Measurements from ENCODE around the gene RNF34. TPM values are rescaled to one million over a fixed set of nuclear protein-coding genes. Genes with fewer than 3 reads are reported as not detected.

RNF34 gene, protein sequence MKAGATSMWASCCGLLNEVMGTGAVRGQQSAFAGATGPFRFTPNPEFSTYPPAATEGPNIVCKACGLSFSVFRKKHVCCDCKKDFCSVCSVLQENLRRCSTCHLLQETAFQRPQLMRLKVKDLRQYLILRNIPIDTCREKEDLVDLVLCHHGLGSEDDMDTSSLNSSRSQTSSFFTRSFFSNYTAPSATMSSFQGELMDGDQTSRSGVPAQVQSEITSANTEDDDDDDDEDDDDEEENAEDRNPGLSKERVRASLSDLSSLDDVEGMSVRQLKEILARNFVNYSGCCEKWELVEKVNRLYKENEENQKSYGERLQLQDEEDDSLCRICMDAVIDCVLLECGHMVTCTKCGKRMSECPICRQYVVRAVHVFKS
- 10 to 100 TPM; 83.5 to 90.2 TPM for total RNA-seq

DNA sequence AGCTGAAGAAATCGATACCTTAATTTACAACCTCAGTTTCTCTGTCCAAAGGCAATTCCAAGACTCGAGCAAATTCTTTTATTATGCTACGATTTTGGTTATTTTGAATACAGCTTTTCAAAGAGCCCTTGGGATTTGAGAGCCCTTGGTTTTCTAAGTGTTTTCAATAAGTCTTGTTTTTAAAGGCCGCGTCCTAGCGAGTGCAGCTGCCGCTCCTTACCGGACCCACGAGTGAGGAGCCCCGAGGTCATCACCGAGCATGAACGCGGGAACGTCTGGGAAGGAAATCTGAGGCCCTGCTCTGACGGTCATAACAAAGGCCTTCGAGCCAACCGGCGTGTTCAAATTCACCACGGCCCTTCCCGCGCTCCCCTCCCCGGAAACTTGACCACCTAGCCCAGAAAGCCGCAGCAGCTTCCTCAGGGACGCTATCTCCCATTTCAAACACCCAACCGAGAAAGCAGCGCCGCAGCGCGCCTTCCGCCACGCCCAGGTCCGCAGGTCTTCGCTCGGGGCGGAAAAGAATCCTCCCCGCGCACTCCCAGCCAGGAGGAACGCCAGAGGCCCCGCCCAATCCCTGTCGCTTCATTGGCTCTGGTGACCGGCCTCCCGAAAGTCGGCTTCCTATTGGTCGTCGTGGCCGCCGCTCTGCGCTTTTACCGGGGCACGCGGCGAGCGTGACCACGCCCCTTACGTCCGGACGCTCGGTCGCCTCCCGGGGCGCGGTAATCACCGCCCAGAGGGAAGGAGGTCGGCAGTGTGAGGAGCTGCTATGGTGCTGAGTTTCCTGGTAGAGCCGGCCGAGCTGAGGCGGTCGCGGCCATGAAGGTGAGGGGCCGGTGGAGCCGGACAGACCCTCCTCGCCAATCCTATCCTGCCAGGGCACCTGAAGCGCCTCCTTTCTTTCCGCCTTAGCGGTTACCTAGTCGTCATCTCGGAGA lies at the start of gene RNF34:
TSS of gene RNF34 (plus strand) at position 728 of the 941 bp plus-strand sequence. CDS start at position 823, 95 bp downstream.
- peaks cover 22% of the 10 kb centered on the region for H3K36me3 Mint-ChIP-seq (ENCODE audit: low read depth)
- H3K9me3 Mint-ChIP-seq = no peaks in the 10 kb centered on the region
- ChIA-PET POLR2A (interaction anchor here (0.7 to 1.8 kb wide), 3 partner anchors 8 to 313 kb away, joined by 3 to 9 read pairs (median 3); partner anchors contain the start of gene TMEM120B), CTCF (interaction anchor here (0.8 to 1.0 kb wide), 2 partner anchors 48 to 52 kb away, joined by 3 to 4 read pairs; partner anchors contain the start of gene ANAPC5)
- peaks cover 37% of the 10 kb centered on the region for H3K4me1 Mint-ChIP-seq
- no peaks in the 10 kb centered on the region for H3K27me3 Mint-ChIP-seq
- DNase-seq = peak; percentile 99
- H3K4me3 Mint-ChIP-seq = peak within 1 kb of the TSS; percentile 91
- H3K27ac Mint-ChIP-seq = peak within 1 kb of the TSS; percentile 96

DNA sequence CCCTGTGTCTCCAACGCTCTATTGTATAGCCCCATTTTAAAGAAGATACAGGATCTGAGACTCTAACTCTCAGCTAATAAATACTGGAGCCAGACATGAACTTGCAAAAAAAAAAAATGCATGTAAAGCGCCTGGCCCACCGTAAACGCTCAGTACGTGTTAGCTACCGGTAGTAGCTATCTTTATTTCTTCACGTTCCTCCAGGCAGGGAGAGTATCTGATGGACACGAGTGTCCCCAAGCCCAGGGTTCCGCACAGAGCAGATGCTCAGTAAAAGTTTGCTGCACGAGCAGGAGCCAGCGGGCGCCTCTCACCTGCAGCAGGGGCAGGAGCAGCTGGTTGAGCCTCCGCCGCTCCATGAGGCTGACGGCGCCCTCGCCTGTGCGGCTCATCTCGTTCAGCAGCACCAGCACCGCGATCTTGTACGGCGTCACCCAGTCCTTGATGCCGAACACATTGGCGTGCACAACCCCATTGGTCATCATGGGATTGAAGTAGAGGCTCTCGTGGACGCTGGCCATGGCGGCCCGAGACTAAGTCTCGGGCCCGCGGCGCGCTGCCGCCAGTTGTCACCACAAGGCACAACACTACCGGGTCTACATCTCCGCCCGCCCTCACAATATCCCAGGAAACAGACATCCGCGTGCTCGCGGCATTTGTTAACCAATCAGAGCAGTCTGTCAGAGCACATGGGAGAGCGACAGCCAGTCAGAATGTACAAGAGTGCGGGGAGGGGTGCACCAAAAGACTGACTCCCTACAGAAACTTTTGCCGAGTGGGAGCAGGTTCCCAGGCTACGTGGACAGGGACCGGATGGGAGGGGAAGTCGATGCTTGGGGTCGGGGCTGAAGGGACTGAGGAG lies 47.9 kb upstream of the RNF34 start, which contains the start of gene ANAPC5:
TSS of gene ANAPC5 (minus strand) at position 592 of the 862 bp plus-strand sequence. CDS start at position 521, 71 bp downstream.
- Mint-ChIP-seq H3K4me1 (peaks cover 30% of the 10 kb centered on the region), H3K36me3 (ENCODE audit: low read depth) (peaks cover 8% of the 10 kb centered on the region), H3K27ac (peak within 1 kb of the TSS; percentile 97), H3K9me3 (no peaks in the 10 kb centered on the region), H3K27me3 (no peaks in the 10 kb centered on the region), H3K4me3 (peak within 1 kb of the TSS; percentile 90)
- peak; percentile 96 for DNase-seq
- ChIA-PET CTCF (interaction anchor here (0.6 to 1.6 kb wide), 11 partner anchors 13 to 660 kb away, joined by 3 to 6 read pairs (median 4); partner anchors contain the start of gene RNF34), POLR2A (interaction anchor here (0.6 to 1.2 kb wide), 6 partner anchors 44 to 823 kb away, joined by 3 to 5 read pairs (median 3); partner anchors contain the start of gene COQ5)

DNA sequence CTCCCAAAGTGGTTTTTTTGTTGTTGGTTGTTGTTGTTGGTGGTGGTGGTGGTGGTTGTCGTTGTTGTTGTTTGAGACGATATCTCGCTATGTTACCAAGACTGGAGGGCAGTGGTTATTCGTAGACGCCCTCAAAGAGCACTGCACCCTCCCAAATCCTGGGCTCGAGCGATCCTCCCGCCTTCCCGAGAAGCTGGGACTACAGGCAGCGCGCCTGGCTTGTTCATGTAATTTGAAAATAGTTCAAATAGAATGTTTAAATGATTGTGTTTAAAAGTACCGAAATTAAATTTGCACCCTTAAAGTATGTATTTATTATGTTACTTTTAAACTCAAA lies 47.3 kb upstream of the RNF34 start:
- DNase-seq = no peak
- Mint-ChIP-seq H3K27me3 (no peaks in the 10 kb centered on the region), H3K4me1 (peaks cover 30% of the 10 kb centered on the region), H3K9me3 (no peaks in the 10 kb centered on the region), H3K27ac (peak overlapping the region; percentile 97), H3K36me3 (ENCODE audit: low read depth) (peaks cover 7% of the 10 kb centered on the region), H3K4me3 (peak overlapping the region; percentile 90)
- ChIA-PET POLR2A (no interaction called here), CTCF (interaction anchor here (1.1 to 1.6 kb wide), 2 partner anchors 47 to 330 kb away, joined by 3 to 4 read pairs; partner anchors contain the start of gene RNF34)

DNA sequence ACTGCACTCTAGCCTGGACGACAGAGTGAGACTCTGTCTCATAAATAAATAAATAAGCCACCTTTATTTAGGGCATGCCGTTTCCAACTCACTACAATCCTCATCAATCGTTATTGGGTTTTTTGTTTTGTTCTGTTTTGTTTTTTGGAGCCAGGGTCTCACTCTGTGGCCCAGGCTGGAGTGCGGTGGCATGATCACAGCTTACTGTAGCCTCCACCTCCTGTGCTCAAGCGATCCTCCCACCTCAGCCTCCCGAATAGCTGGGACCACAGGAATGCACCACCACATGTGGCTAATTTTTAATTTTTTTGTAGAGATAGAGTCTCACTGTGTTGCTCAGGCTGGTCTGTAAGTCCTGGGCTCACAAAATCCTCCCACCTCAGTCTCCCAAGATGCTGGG lies 44.1 kb upstream of the RNF34 start:
- no peaks in the 10 kb centered on the region for H3K27me3 Mint-ChIP-seq
- no peak overlapping the region for H3K4me3 Mint-ChIP-seq
- ChIA-PET POLR2A (no interaction called here), CTCF (interaction anchor here (2.2 kb wide), 1 partner anchor 13 kb away, joined by 5 read pairs; no protein-coding TSS in a partner anchor)
- H3K9me3 Mint-ChIP-seq = no peaks in the 10 kb centered on the region
- H3K4me1 Mint-ChIP-seq = peaks cover 15% of the 10 kb centered on the region
- H3K36me3 Mint-ChIP-seq (ENCODE audit: low read depth) = peaks cover 3% of the 10 kb centered on the region
- no peak overlapping the region for H3K27ac Mint-ChIP-seq
- DNase-seq = no peak

DNA sequence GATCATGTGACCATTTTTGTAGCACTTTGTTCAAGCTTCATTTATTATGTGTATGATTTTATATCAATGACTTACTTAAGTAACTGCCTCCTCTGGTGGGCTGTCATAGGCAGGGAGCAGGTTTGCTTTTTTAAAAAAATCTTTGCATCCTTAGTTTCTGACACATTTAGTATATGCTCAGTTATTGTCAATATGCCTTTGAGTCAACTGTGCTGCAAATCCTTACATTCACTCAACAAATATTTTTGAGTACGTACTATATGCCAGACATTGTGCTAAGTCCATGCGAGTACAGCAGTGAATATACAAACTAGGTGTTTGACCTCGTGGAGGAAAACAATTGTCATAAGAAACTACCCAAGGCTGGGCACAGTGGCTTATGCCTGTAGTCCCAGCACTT lies 43.3 kb upstream of the RNF34 start:
- CTCF ChIA-PET = interaction anchor here (2.2 kb wide), 1 partner anchor 12 kb away, joined by 5 read pairs; no protein-coding TSS in a partner anchor
- Mint-ChIP-seq H3K27me3 (no peaks in the 10 kb centered on the region), H3K4me3 (no peak overlapping the region)

DNA sequence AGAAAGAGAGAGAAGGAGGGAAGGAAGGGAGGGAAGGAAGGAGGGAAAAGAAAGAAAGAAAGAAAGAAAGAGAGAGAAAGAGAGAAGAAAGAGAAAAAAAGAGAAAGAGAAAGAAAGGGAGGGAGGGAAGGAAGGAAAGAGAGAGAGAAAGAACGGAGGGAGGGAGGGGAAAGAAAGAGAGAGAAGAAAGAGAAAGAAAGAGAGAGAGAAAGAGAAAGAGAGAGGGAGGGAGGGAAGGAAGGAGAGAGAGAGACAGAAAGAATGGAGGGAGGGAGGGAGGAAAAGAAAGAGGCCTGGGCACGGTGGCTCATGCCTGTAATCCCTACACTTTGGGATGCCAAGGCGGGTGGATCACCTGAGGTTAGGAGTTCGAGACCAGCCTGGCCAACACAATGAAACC lies 42.6 kb upstream of the RNF34 start:
- H3K4me1 Mint-ChIP-seq = peaks cover 11% of the 10 kb centered on the region
- H3K27me3 Mint-ChIP-seq = no peaks in the 10 kb centered on the region
- POLR2A ChIA-PET = no interaction called here
- H3K9me3 Mint-ChIP-seq = no peaks in the 10 kb centered on the region
- no peaks in the 10 kb centered on the region for H3K36me3 Mint-ChIP-seq (ENCODE audit: low read depth)
- CTCF ChIA-PET = no interaction called here
- H3K27ac Mint-ChIP-seq = no peak overlapping the region
- DNase-seq = no peak
- H3K4me3 Mint-ChIP-seq = no peak overlapping the region

More for the DNA sequence above, 43.3 kb upstream of the RNF34 start:
- H3K27ac Mint-ChIP-seq = no peak overlapping the region
- DNase-seq = no peak
- peaks cover 14% of the 10 kb centered on the region for H3K4me1 Mint-ChIP-seq
- POLR2A ChIA-PET = no interaction called here
- no peaks in the 10 kb centered on the region for H3K9me3 Mint-ChIP-seq
- peaks cover 3% of the 10 kb centered on the region for H3K36me3 Mint-ChIP-seq (ENCODE audit: low read depth)

DNA sequence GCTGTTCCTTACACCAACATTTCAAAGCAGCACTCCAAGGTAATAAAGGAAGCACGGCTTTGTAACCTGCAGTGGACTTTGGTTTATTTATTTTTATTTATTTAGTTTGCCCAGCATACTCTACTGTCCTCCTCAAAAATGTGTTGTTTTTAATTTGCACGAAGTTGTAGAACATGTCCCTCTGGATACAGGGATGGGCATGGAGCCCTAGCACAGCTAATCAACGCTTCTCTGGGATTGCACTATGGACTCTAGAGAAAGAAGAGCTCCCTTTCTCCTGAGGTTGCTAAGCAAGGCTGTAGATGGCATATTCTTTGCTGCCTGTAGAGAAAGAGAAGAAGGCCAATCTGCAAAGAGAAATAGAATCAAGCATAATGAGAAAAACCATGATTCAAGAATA lies 41.8 kb upstream of the RNF34 start:
- H3K27me3 Mint-ChIP-seq = no peaks in the 10 kb centered on the region
- H3K4me1 Mint-ChIP-seq = peaks cover 7% of the 10 kb centered on the region
- ChIA-PET CTCF (interaction anchor here (0.6 kb wide), 1 partner anchor 18 kb away, joined by 3 read pairs; no protein-coding TSS in a partner anchor), POLR2A (no interaction called here)
- no peak overlapping the region for H3K4me3 Mint-ChIP-seq
- H3K9me3 Mint-ChIP-seq = no peaks in the 10 kb centered on the region
- no peak for DNase-seq
- H3K27ac Mint-ChIP-seq = no peak overlapping the region
- no peaks in the 10 kb centered on the region for H3K36me3 Mint-ChIP-seq (ENCODE audit: low read depth)

DNA sequence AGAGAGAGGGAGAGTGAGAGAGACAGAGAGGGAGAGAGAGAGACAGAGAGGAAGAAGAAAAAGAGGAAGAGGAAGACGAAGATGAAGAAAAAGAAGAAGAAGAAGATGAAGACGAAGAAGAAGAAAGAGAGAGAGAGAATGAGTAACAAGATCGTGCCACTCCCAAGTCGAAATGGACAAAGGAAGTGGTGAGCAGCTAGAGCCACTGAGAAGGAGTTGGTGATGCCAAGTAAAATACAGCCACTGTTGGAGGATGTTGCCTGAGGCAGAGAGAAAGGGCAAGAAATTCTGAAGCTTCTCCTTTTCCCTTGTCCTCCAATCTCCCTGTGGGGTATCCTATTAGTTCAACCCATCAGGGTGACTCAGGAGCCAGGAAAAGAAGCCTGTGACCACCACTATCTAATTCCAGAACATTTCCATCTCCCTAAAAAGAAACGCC lies 35.2 kb upstream of the RNF34 start:
- ChIA-PET CTCF (interaction anchor here (0.5 to 2.0 kb wide), 2 partner anchors 13 to 44 kb away, joined by 5 to 6 read pairs; partner anchors contain the start of gene ANAPC5), POLR2A (no interaction called here)
- Mint-ChIP-seq H3K27ac (no peak overlapping the region), H3K4me1 (peaks cover 5% of the 10 kb centered on the region), H3K36me3 (ENCODE audit: low read depth) (no peaks in the 10 kb centered on the region), H3K9me3 (no peaks in the 10 kb centered on the region), H3K4me3 (no peak overlapping the region), H3K27me3 (peaks cover 19% of the 10 kb centered on the region)
- DNase-seq = no peak

DNA sequence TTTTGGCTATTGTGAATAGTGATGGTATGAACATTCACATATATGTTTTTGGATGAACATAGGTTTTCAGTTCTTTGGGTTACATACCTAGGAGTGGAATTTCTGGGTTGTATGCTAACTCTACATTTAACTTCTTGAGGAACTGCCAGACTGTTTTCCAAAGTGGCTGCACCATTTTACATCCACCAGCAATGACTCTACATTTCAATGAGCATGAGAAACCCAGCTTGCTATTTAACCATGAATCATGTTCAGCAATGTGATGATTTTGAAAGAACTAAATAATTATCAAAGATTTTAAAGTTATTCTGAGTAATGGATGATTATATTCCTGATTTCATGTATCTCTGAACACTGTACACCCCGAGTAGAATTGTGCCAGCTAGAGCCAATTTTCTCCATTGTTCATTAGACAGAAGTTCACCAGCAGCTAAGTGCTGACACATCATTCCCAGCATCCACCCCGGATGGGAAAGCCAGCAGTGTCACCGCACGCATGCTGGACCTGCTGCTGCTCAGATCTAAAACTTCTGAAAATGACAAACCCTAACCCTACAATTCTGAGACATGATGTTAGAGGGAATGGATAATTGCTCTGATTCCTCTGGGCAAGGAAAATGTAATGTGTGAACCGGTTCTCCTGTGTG lies 34.4 kb upstream of the RNF34 start:
- Mint-ChIP-seq H3K9me3 (no peaks in the 10 kb centered on the region), H3K4me3 (no peak overlapping the region), H3K27ac (no peak overlapping the region), H3K36me3 (ENCODE audit: low read depth) (no peaks in the 10 kb centered on the region), H3K4me1 (peaks cover 5% of the 10 kb centered on the region), H3K27me3 (peaks cover 21% of the 10 kb centered on the region)
- CTCF ChIA-PET = interaction anchor here (0.6 to 2.0 kb wide), 3 partner anchors 14 to 336 kb away, joined by 3 to 6 read pairs (median 4); partner anchors contain the start of gene ANAPC5
- DNase-seq = no peak
- POLR2A ChIA-PET = no interaction called here

DNA sequence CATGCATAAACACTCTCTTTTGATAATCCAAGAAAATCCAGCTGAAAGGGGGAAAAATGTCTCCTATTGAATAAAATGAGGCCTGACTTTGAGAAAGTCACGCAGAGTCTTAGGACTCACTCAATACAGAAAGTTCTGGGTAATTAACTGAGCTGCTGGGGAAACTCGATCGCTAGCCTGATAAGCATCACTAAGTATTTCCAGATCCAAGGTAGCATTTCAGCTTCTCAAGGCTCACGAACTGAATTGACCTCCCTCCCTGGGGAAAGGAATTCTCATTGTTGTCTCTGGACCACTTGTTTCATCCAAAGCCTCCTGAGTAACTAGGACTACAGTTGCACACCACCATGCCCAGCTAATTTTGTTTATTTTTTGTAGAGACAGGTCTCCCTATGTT lies 33.9 kb upstream of the RNF34 start:
- no peak overlapping the region for H3K27ac Mint-ChIP-seq
- ChIA-PET CTCF (interaction anchor here (1.3 kb wide), 1 partner anchor 10 kb away, joined by 3 read pairs; no protein-coding TSS in a partner anchor), POLR2A (no interaction called here)
- H3K27me3 Mint-ChIP-seq = peaks cover 21% of the 10 kb centered on the region
- H3K4me1 Mint-ChIP-seq = peaks cover 5% of the 10 kb centered on the region
- H3K36me3 Mint-ChIP-seq (ENCODE audit: low read depth) = no peaks in the 10 kb centered on the region
- no peak for DNase-seq
- no peaks in the 10 kb centered on the region for H3K9me3 Mint-ChIP-seq
- no peak overlapping the region for H3K4me3 Mint-ChIP-seq

DNA sequence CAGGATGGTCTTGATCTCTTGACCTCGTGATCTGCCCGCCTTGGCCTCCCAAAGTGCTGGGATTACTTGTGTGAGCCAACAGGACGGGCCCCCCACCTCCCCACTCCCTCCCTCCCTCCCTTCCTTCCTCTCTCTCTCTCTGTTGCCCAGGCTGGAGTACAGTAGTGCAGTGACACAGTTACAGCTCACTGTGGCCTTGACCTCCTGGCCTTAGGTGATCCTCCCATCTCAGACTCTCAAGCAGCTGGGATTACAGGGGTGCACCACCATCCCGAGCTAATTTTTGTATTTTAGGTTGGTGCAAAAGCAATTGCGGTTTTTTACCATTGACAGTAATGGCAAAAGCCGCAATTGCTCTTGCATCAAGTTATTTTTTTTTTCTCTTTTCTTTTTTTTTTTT lies 28.5 kb upstream of the RNF34 start:
- POLR2A ChIA-PET = no interaction called here
- CTCF ChIA-PET = interaction anchor here (0.7 kb wide), 1 partner anchor 1354 kb away, joined by 9 read pairs; no protein-coding TSS in a partner anchor

More for the DNA sequence above, 28.5 kb upstream of the RNF34 start:
- Mint-ChIP-seq H3K4me3 (no peak overlapping the region), H3K9me3 (peaks cover 4% of the 10 kb centered on the region), H3K27ac (no peak overlapping the region), H3K36me3 (ENCODE audit: low read depth) (no peaks in the 10 kb centered on the region), H3K27me3 (peaks cover 2% of the 10 kb centered on the region), H3K4me1 (no peaks in the 10 kb centered on the region)
- DNase-seq = no peak
